HUES48 (cell line): ENCODE data around the gene GAGE10.
A peak's percentile ranks its signal among the peaks of the same experiment; 100 is the strongest.

Experiments used
- H3K27ac ChIP-seq: one replicate; pipeline ENCODE4 v1.7.0; 2013; ENCODE audit warnings: low read depth, low read length, inconsistent platforms
- H3K27me3 ChIP-seq: 2 replicates; pipeline ENCODE4 v1.6.1; 2013; ENCODE audit warnings: mild to moderate bottlenecking, low read length; ENCODE audit not compliant: control insufficient read depth, insufficient read depth
- H3K36me3 ChIP-seq: 2 replicates; pipeline ENCODE4 v1.6.1; 2013; ENCODE audit warnings: low read length; ENCODE audit not compliant: control insufficient read depth, insufficient read depth
- H3K4me1 ChIP-seq: 2 replicates; pipeline ENCODE4 v1.6.1; 2013; ENCODE audit warnings: mild to moderate bottlenecking, low read length; ENCODE audit not compliant: control insufficient read depth, insufficient read depth
- H3K4me3 ChIP-seq: 2 replicates; pipeline ENCODE4 v1.5.1; 2013; ENCODE audit warnings: mild to moderate bottlenecking, low read depth, low read length
- H3K9ac ChIP-seq: 2 replicates; pipeline ENCODE4 v1.6.1; 2013; ENCODE audit warnings: mild to moderate bottlenecking, low read depth, low read length, moderate library complexity
- H3K9me3 ChIP-seq: 2 replicates; pipeline ENCODE4 v1.6.1; 2013; ENCODE audit warnings: low read length; ENCODE audit not compliant: control insufficient read depth, insufficient read depth

Gene GAGE10

GRCh38 chrX:49266523-49267445 is 36.7 kb upstream of the GAGE10 start:
- Histone ChIP-seq H3K36me3 (no peaks in the 10 kb centered on the region), H3K9ac (no peak overlapping the region), H3K27me3 (no peaks in the 10 kb centered on the region), H3K4me1 (no peaks in the 10 kb centered on the region), H3K9me3 (peaks cover 19% of the 10 kb centered on the region; the same call in 1 of the 2 replicates), H3K4me3 (no peak overlapping the region), H3K27ac (no peak overlapping the region)

- Histone ChIP-seq H3K9ac (peak overlapping the region; percentile 74), H3K4me3 (peak overlapping the region; percentile 65), H3K27me3 (no peaks in the 10 kb centered on the region), H3K36me3 (no peaks in the 10 kb centered on the region; the same call in 1 of the 2 replicates), H3K4me1 (no peaks in the 10 kb centered on the region), H3K9me3 (peaks cover 16% of the 10 kb centered on the region), H3K27ac (peak overlapping the region; percentile 69)
Observed at GRCh38 chrX:49268702-49269009, 34.8 kb upstream of the GAGE10 start.

GRCh38 chrX:49269010-49269766 is 34.3 kb upstream of the GAGE10 start:
- peaks cover 16% of the 10 kb centered on the region for H3K9me3 ChIP-seq
- H3K27me3 ChIP-seq = no peaks in the 10 kb centered on the region
- peaks cover 2% of the 10 kb centered on the region; the same call in 1 of the 2 replicates for H3K36me3 ChIP-seq
- peak overlapping the region; percentile 94 for H3K27ac ChIP-seq
- peak overlapping the region; percentile 85 for H3K9ac ChIP-seq
- H3K4me3 ChIP-seq = peak overlapping the region; percentile 81
- no peaks in the 10 kb centered on the region for H3K4me1 ChIP-seq

DNA sequence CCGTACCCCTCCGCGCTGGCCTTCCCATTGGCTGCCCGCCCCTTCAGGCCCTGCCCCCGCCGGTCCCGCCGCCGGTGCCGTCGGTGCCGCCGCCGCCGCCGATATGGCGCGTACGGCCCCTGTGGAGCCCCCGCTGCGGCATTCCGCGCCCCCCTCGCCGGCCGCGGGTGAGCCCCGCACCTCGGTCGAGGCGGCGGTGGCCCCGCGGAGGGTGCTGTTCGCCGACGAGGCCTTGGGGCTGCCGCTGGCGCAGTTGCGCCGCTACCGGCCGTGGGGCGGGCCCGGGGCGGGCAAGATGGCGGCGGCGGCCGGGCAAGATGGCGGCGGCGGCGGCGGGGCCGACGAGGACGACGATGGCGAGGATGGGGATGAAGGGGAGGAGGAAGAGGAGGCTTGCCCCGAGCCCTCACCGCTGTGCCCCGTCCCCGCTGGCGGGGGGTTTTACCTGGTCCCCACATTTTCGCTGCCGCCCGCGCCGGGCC is 33.6 kb upstream of the GAGE10 start, which contains the start of gene PPP1R3F:
TSS of gene PPP1R3F (plus strand) at position 27 of the 482 bp plus-strand sequence. CDS start at position 104, 77 bp downstream.
- H3K9me3 ChIP-seq = peaks cover 17% of the 10 kb centered on the region

GRCh38 chrX:49270249-49270921 is 33.1 kb upstream of the GAGE10 start:
- no peaks in the 10 kb centered on the region for H3K27me3 ChIP-seq
- peak overlapping the region; percentile 94 for H3K27ac ChIP-seq
- peaks cover 3% of the 10 kb centered on the region; the same call in 1 of the 2 replicates for H3K36me3 ChIP-seq
- H3K4me1 ChIP-seq = no peaks in the 10 kb centered on the region
- H3K4me3 ChIP-seq = peak overlapping the region; percentile 81
- H3K9me3 ChIP-seq = peaks cover 15% of the 10 kb centered on the region
- H3K9ac ChIP-seq = peak overlapping the region; percentile 82

More for the DNA sequence above, 33.6 kb upstream of the GAGE10 start, which contains the start of gene PPP1R3F:
- Histone ChIP-seq H3K36me3 (peaks cover 3% of the 10 kb centered on the region; the same call in 1 of the 2 replicates), H3K27me3 (no peaks in the 10 kb centered on the region), H3K27ac (peak within 1 kb of the TSS; percentile 94), H3K9ac (peak within 1 kb of the TSS; percentile 85), H3K4me1 (no peaks in the 10 kb centered on the region), H3K4me3 (peak within 1 kb of the TSS; percentile 81)

- H3K36me3 ChIP-seq = peaks cover 3% of the 10 kb centered on the region; the same call in 1 of the 2 replicates
- no peaks in the 10 kb centered on the region for H3K4me1 ChIP-seq
- no peaks in the 10 kb centered on the region for H3K27me3 ChIP-seq
- no peak overlapping the region for H3K9ac ChIP-seq
- H3K9me3 ChIP-seq = peaks cover 20% of the 10 kb centered on the region
- H3K27ac ChIP-seq = no peak overlapping the region
- H3K4me3 ChIP-seq = peak overlapping the region; percentile 14; the same call in 1 of the 2 replicates
Observed at GRCh38 chrX:49271341-49271740, 32.1 kb upstream of the GAGE10 start.

GRCh38 chrX:49272421-49272820 is 31.0 kb upstream of the GAGE10 start:
- Histone ChIP-seq H3K36me3 (peaks cover 3% of the 10 kb centered on the region; the same call in 1 of the 2 replicates), H3K4me3 (no peak overlapping the region), H3K27me3 (no peaks in the 10 kb centered on the region), H3K9ac (no peak overlapping the region), H3K27ac (no peak overlapping the region), H3K9me3 (peaks cover 22% of the 10 kb centered on the region), H3K4me1 (no peaks in the 10 kb centered on the region)

DNA sequence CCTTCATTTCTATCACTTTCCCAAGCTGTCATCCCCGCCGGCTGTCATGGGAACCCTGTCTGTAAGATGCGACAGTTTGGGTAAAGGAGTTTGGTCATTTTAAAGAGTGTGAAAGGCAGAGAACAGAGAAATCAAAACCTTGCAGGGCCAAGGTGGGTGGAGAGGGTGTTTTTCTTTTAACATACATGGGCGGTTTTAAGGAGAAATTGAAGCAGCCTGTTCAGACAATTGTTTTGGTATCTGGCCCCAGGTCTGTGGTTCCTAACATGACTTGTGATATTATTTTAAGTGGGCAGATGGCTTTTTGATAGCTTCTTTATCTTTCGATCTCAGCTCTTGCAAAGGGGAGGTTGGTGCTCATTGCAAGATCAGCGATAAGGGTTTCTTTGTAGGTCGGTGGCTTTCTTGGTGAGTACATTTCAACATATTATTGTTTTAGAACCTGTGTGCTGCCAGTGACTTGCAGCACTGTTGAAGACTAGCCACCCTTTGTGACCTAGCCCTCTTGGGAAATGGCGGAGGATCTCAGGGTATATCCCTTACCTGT is 30.2 kb upstream of the GAGE10 start:
- no peak overlapping the region for H3K9ac ChIP-seq
- H3K9me3 ChIP-seq = peaks cover 28% of the 10 kb centered on the region
- no peak overlapping the region for H3K27ac ChIP-seq
- no peak overlapping the region for H3K4me3 ChIP-seq
- H3K4me1 ChIP-seq = no peaks in the 10 kb centered on the region
- no peaks in the 10 kb centered on the region for H3K27me3 ChIP-seq
- H3K36me3 ChIP-seq = peaks cover 3% of the 10 kb centered on the region; the same call in 1 of the 2 replicates

GRCh38 chrX:49276207-49276606 is 27.2 kb upstream of the GAGE10 start:
- H3K27ac ChIP-seq = no peak overlapping the region
- peaks cover 3% of the 10 kb centered on the region; the same call in 1 of the 2 replicates for H3K36me3 ChIP-seq
- H3K9me3 ChIP-seq = peaks cover 34% of the 10 kb centered on the region
- H3K4me3 ChIP-seq = no peak overlapping the region
- H3K27me3 ChIP-seq = no peaks in the 10 kb centered on the region
- no peaks in the 10 kb centered on the region for H3K4me1 ChIP-seq
- H3K9ac ChIP-seq = no peak overlapping the region
